ENCODE measurements around the gene SERPINB11.

SERPINB11 gene

DNA sequence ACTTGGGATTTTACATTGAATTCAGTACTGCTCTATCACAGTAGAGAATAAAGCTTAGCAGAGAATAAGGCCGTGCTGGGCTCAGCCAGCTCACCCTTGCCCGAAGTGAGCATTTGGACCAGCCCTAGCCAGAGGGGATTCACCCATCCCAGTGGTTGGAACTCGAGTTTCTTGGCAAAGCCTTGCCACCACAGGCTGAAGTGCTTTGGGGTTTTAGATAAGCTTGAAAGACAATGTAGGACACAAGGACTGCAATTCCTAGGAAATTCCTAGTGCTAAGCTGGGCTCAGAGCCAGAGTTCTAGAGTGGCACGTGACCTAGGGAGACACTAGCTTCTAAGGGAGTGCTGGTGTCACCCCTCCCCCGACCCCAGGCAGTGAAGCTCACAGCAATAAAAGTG lies 28.0 kb downstream of the SERPINB11 start:
- H3K27me3 ChIP-seq (ENCODE audit: control insufficient read depth, low read length), result no peaks in the 10 kb centered on the region
- H3F3A ChIP-seq (ENCODE audit: control insufficient read depth, insufficient read depth), result no peaks in the 10 kb centered on the region
- H3K9me3 ChIP-seq (ENCODE audit: control insufficient read depth, insufficient read depth, low read length), result no peaks in the 10 kb centered on the region
- H4K20me1 ChIP-seq (ENCODE audit: control insufficient read depth, insufficient read depth, low read depth, low read length), result no peaks in the 10 kb centered on the region
- no peak overlapping the region for H3K4me2 ChIP-seq (ENCODE audit: low read length)
- H3K9me2 ChIP-seq (replicated peaks; ENCODE audit: control insufficient read depth, low read length), result no peaks in the 10 kb centered on the region
- no peaks in the 10 kb centered on the region for H3K79me2 ChIP-seq (ENCODE audit: control insufficient read depth, low read length)
- H3K4me3 ChIP-seq (ENCODE audit: low read length), result no peak overlapping the region
- no peak for TF ChIP-seq EZH2phosphoT487 (IDR thresholded peaks at IDR 0.05; ENCODE audit: borderline replicate concordance, low read length)
- TF ChIP-seq, protein P1, sequence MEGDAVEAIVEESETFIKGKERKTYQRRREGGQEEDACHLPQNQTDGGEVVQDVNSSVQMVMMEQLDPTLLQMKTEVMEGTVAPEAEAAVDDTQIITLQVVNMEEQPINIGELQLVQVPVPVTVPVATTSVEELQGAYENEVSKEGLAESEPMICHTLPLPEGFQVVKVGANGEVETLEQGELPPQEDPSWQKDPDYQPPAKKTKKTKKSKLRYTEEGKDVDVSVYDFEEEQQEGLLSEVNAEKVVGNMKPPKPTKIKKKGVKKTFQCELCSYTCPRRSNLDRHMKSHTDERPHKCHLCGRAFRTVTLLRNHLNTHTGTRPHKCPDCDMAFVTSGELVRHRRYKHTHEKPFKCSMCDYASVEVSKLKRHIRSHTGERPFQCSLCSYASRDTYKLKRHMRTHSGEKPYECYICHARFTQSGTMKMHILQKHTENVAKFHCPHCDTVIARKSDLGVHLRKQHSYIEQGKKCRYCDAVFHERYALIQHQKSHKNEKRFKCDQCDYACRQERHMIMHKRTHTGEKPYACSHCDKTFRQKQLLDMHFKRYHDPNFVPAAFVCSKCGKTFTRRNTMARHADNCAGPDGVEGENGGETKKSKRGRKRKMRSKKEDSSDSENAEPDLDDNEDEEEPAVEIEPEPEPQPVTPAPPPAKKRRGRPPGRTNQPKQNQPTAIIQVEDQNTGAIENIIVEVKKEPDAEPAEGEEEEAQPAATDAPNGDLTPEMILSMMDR (IDR thresholded peaks at IDR 0.05; ENCODE audit: low read depth, low read length, poor library complexity, severe bottlenecking), result no peak
- H3K36me3 ChIP-seq (ENCODE audit: control insufficient read depth, low read length), result no peaks in the 10 kb centered on the region
- no peak overlapping the region for H3K27ac ChIP-seq (ENCODE audit: low read depth, low read length)
- no peaks in the 10 kb centered on the region for H3K4me1 ChIP-seq (ENCODE audit: control insufficient read depth, low read length)

DNA sequence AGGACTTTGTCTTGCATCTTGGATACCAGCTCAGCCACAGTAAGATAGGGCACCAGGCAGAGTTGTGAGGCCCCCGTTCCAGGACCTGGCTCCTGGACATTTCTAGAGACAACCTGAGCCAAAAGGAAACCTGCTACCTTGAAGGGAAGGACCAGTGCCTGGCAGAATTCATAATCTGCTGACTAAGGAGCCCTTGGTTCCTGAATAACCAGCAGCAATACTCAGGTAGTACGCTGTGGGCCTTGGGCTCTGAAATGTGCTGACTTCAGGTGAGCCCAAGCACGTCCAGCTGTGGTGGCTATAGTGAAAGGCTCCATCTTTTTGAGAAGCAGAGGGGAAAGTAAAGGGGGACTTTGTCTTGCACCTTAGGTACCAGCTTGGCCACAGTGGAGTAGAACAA lies 28.5 kb downstream of the SERPINB11 start:
- H3K27me3 ChIP-seq (ENCODE audit: control insufficient read depth, low read length), result no peaks in the 10 kb centered on the region
- no peak overlapping the region for H3K4me2 ChIP-seq (ENCODE audit: low read length)
- no peaks in the 10 kb centered on the region for H3K4me1 ChIP-seq (ENCODE audit: control insufficient read depth, low read length)
- H3K27ac ChIP-seq (ENCODE audit: low read depth, low read length), result no peak overlapping the region
- no peak overlapping the region for H3K4me3 ChIP-seq (ENCODE audit: low read length)
- no peaks in the 10 kb centered on the region for H3K9me3 ChIP-seq (ENCODE audit: control insufficient read depth, insufficient read depth, low read length)
- H3K36me3 ChIP-seq (ENCODE audit: control insufficient read depth, low read length), result no peaks in the 10 kb centered on the region
- no peaks in the 10 kb centered on the region for H3K79me2 ChIP-seq (ENCODE audit: control insufficient read depth, low read length)
- TF ChIP-seq, protein P1 (IDR thresholded peaks at IDR 0.05; ENCODE audit: low read depth, low read length, poor library complexity, severe bottlenecking), result no peak
- TF ChIP-seq EZH2phosphoT487 (IDR thresholded peaks at IDR 0.05; ENCODE audit: borderline replicate concordance, low read length), result no peak
- no peaks in the 10 kb centered on the region for H4K20me1 ChIP-seq (ENCODE audit: control insufficient read depth, insufficient read depth, low read depth, low read length)
- H3F3A ChIP-seq (ENCODE audit: control insufficient read depth, insufficient read depth), result no peaks in the 10 kb centered on the region
- no peaks in the 10 kb centered on the region for H3K9me2 ChIP-seq (replicated peaks; ENCODE audit: control insufficient read depth, low read length)

DNA sequence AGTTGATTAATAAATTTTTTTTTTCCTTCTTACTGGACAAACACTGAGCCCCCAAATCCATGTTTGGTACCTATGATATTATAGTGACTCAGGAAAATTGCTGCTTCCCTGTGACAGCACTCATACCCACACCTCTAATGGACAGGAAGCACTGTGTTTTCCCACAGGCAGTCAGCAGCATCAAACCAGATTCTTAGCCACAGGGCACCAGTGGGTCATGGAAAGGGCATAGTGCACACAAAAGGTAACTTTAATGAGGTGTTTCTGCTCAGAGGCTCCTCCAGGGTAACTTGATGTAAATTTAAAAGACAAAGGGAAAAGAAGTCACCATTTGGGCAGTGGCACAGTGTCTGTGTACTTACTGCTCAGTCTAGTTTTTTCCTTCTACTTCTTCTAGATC lies 34.1 kb downstream of the SERPINB11 start:
- TF ChIP-seq, protein P1 (IDR thresholded peaks at IDR 0.05; ENCODE audit: low read depth, low read length, poor library complexity, severe bottlenecking), result no peak
- no peak for TF ChIP-seq EZH2phosphoT487 (IDR thresholded peaks at IDR 0.05; ENCODE audit: borderline replicate concordance, low read length)
- no peaks in the 10 kb centered on the region for H3K27me3 ChIP-seq (ENCODE audit: control insufficient read depth, low read length)
- no peaks in the 10 kb centered on the region for H3F3A ChIP-seq (ENCODE audit: control insufficient read depth, insufficient read depth)
- H3K4me3 ChIP-seq (ENCODE audit: low read length), result no peak overlapping the region
- no peaks in the 10 kb centered on the region for H3K9me3 ChIP-seq (ENCODE audit: control insufficient read depth, insufficient read depth, low read length)
- no peak overlapping the region for H3K27ac ChIP-seq (ENCODE audit: low read depth, low read length)
- H3K79me2 ChIP-seq (ENCODE audit: control insufficient read depth, low read length), result no peaks in the 10 kb centered on the region
- no peaks in the 10 kb centered on the region for H3K9me2 ChIP-seq (replicated peaks; ENCODE audit: control insufficient read depth, low read length)
- H4K20me1 ChIP-seq (ENCODE audit: control insufficient read depth, insufficient read depth, low read depth, low read length), result no peaks in the 10 kb centered on the region
- H3K4me1 ChIP-seq (ENCODE audit: control insufficient read depth, low read length), result no peaks in the 10 kb centered on the region
- H3K36me3 ChIP-seq (ENCODE audit: control insufficient read depth, low read length), result no peaks in the 10 kb centered on the region
- no peak overlapping the region for H3K4me2 ChIP-seq (ENCODE audit: low read length)

DNA sequence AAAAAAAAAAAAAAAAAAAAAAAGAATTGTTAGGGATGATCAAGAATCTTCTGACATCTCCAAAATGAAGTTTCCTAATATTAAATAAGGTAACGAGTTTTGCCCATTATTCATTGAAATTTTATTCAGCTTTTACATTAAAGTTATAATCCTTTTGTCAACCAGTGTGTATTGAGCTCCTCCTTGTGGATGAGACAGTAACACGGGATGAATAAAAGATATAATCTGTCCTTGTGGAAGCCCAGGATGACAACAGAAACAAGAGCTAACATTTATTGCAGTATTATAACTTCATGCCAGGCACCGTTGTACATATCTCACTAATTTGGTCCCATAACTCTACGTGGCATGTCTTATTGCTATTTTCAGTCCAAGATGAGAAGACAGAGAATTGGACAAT lies 39.0 kb downstream of the SERPINB11 start:
- no peaks in the 10 kb centered on the region for H3K36me3 ChIP-seq (ENCODE audit: control insufficient read depth, low read length)
- H3F3A ChIP-seq (ENCODE audit: control insufficient read depth, insufficient read depth), result no peaks in the 10 kb centered on the region
- H3K79me2 ChIP-seq (ENCODE audit: control insufficient read depth, low read length), result no peaks in the 10 kb centered on the region
- TF ChIP-seq EZH2phosphoT487 (IDR thresholded peaks at IDR 0.05; ENCODE audit: borderline replicate concordance, low read length), result no peak
- TF ChIP-seq, protein P1 (IDR thresholded peaks at IDR 0.05; ENCODE audit: low read depth, low read length, poor library complexity, severe bottlenecking), result no peak
- H3K4me2 ChIP-seq (ENCODE audit: low read length), result no peak overlapping the region
- H3K4me3 ChIP-seq (ENCODE audit: low read length), result no peak overlapping the region
- H4K20me1 ChIP-seq (ENCODE audit: control insufficient read depth, insufficient read depth, low read depth, low read length), result no peaks in the 10 kb centered on the region
- H3K9me2 ChIP-seq (replicated peaks; ENCODE audit: control insufficient read depth, low read length), result no peaks in the 10 kb centered on the region
- H3K9me3 ChIP-seq (ENCODE audit: control insufficient read depth, insufficient read depth, low read length), result no peaks in the 10 kb centered on the region
- no peaks in the 10 kb centered on the region for H3K4me1 ChIP-seq (ENCODE audit: control insufficient read depth, low read length)
- no peaks in the 10 kb centered on the region for H3K27me3 ChIP-seq (ENCODE audit: control insufficient read depth, low read length)
- no peak overlapping the region for H3K27ac ChIP-seq (ENCODE audit: low read depth, low read length)

Data from DOHH2 (cell line).